CD4-positive, alpha-beta T cell treated with Interleukin-15 for 4 hours (primary cell): ENCODE measurements around the gene TAS2R3.

Experiments used
- DNase-seq: peaks from one replicate; pipeline ENCODE4 v3.0.0-alpha.2; 2020; ENCODE audit warnings: low spot score

The TAS2R3 gene

DNA sequence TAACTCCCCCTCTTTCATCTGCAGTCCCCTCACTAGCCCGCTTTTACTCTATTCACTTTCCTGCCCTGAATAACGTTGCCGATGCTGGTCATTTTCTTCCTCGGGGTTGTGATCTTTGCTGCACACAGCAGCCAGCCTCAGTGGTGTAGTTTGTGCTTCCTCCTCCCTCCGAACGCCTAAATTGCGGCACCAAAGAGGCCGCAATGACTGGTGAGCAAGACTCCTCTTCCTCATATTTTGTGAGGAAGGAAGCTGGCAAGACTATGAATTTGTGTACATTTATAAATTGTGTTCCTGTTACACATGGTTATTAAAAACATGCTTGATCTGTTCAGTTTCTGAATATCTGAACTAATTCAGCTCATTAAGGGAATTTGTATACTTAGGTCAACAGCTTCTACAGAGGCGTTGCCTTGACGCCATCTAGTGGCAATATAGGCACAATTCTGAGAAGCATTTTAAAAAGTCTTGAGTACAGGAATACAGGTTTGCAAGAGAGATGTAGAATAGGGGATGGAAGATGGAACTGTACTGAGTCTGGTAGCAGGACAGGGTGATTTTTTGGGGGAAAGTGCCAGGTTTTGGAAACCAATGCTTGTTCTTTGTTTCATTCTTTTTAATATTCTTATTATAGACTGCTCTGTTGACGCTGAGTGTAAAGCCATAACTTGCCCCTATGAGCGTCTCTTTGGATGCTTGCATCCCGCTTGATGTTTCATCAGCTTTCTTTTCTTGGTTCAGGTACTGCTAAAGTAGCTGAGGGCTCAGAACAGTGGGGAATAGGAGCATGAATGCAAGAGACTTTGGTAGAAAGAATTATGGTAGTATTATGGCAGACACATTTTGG lies 22.0 kb downstream of the TAS2R3 start:
- DNase-seq, result peak; percentile 52

DNA sequence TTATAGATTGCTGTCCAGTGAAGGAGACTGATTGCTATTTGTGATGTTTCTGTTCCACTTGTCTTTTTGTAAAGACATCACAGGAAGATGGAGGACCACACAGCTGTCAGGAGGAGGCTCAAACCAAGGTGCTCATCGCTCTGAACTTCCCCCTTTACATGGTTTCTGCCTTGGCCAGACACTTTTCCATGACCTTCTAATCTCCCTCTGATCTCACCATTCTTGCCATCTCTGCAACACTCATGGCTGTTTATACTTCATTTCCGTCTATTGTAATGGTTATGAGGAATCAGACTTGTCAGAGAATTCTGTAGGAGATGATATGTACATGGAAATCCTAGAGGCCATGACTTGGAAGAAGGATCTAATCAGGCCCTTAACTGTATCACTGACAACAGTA lies 24.4 kb downstream of the TAS2R3 start:
- no peak for DNase-seq

DNA sequence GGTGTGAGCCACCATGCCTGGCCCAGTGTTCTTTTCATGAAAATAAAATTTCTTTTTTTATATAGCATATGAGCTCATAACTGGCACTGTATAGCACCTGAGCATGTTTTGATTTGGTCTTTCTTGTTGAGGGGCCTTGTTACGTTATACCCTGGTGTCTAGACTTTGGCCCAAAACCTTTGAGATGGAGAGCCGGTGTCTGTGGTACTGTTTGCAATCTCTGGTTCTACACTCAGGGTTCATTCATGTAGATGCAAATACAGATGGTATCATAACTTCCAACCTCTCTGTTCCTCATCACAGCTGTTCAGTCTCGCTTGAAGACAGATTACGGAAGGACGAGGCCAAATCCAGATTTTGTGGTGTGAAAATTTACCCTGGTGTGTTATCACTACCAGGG lies 26.0 kb downstream of the TAS2R3 start, which contains the start of gene TAS2R5:
TSS of gene TAS2R5 (plus strand) at position 301 of the 400 bp plus-strand sequence. CDS start 145 bp downstream, outside the sequence.
- DNase-seq, result no peak

DNA sequence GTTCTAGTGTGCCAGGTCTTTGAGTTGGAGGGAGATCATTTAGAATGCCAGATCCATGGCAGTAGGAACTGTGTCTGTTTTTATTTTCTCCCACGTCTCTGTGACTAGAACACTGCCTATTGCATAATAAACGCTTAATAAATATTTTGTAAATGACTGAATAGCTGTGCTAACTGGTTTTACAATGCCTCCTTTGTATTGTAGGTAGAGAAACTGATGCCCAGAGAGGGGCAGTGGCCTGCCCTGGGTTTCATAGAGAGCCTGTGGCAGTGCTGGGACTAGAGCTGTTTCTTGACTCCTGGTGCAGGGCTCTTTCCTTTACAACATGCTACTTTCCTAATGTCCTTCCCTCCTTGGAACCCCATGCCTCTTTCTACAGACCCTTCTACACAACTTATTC lies 28.6 kb downstream of the TAS2R3 start:
- DNase-seq, result no peak
